Stimulated activated CD4-positive, alpha-beta T cell treated with anti-CD3 and anti-CD28 coated beads, Interleukin-1b, Interleukin-23, amount 100 ng/mL, for 4 hours (primary cell): ENCODE measurements around the gene ST6GALNAC6.
A peak's percentile ranks its signal among the peaks of the same experiment; 100 is the strongest.
"Not testable (repeated sequence)": the region's sequence is repeated elsewhere in the genome, so short reads cannot be mapped to it uniquely, and the experiment has no call there.

Experiments
- DNase-seq, 2 donors: peaks; one replicate each; pipeline ENCODE4 v3.0.0-alpha.2; 2020; ENCODE audit warnings: low read depth in 2 of 2

Gene ST6GALNAC6

DNA sequence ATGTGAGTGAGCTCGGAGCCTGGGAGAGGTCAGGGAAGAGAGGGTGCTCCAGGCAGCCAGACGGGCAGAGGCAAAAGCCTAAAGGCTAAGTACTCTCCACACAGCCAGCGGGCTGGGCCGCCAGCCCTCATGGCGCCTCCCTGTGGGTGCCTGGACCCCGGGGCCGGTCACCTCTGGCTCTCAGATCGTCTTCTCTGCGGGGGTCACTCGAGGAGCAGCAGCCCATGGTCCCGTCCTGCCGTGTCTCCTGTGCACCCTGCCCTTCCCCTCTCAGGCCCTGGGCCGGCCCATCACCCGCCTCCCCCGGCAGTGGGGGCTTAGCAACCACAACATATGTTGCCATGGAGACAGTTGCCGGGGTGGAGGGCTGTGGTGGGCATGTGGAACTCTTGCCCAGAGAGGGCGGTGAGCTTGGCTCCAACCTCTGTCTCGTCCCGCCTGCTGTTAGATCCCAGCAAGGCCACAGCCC lies 26.1 kb downstream of the ST6GALNAC6 start:
- no peak for DNase-seq

DNA sequence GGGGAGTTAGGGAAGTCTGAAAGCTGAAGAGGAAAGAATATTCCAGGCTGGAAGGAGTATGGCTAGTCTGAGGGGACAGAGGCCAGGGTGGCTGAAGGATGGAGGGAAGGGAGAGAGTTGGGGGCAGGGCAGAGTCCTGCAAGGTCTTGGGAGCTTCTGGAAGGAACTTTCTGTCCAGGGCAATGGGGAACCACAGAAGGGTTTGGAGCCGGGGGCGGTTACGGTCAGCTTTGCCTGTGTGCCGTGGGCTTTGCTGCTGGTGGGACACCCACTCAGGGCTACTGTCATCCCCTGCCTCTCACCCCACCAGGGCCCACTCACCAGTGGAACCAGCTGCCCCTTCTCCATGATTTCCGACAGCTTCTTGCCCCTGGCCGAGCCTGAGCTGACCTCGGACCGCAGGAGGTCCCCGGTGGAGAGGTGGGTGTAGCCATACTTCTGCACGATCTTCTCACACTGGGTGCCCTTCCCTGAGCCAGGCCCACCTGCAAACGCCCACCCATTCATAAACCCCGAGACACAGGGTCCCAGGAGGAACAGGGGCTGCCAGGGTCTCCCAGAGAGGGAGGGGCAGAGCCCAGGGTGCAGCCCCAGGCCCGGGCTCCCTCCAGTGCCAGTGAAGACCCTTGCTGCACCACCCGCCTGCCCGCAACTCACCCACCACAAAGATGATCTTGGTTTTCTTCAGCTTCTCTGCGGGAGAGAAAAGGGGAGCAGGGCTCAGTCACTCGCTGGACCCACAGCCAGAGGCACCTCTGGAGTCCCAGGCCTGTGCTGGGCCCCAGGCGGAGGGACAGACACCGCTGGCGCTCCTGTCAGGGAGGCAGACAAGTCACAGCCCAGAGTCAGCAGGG lies 26.8 kb downstream of the ST6GALNAC6 start:
- DNase-seq = no peak

- no peak for DNase-seq
Measured at GRCh38 chr9:127871531-127871930, 27.9 kb downstream of the ST6GALNAC6 start.

GRCh38 chr9:127870887-127871286 lies 28.5 kb downstream of the ST6GALNAC6 start:
- no peak for DNase-seq

- DNase-seq = not testable (repeated sequence)
Measured at GRCh38 chr9:127870153-127870491, 29.3 kb downstream of the ST6GALNAC6 start.

DNA sequence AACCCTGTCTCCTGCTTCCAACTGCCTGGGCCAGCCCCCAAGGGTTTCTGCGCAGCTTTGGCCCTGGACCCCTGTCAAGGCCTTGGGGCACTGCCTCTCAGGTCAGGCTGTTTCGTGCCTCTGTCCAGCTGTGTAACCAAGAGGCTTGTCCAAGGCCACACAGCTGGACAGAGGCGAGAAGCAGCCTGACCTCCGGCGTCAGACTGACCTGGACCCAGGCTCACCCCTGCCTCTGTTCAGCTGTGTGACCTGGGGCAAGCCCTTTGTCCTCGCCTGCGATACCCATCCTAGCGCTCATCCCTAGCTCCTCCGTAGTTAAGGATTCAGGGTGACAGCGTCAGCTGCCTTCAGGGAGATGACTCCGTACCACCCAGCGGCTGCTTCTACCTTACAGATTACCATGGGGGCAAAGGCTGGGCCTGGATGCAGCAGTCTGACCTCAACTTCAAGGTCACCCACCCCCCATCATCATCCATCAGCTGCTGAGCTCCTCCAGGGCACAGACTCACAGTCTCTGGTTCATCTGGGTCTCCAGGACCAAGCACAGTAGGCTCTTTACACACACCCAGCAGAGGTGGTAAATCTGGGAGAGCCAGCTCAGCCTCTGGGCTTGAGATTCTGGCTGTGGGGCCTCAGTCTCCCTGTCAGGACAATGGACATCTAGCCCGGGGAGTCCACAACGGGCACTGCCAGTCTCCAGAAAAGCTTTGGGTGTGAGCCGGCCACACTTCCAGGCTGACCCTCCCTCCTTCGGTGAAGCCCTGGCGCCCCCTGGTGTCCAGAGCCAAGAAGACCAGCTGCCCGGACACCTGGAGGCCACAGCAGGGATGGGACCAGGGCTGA lies 29.9 kb downstream of the ST6GALNAC6 start:
- DNase-seq = peak; percentile 75 to 81

DNA sequence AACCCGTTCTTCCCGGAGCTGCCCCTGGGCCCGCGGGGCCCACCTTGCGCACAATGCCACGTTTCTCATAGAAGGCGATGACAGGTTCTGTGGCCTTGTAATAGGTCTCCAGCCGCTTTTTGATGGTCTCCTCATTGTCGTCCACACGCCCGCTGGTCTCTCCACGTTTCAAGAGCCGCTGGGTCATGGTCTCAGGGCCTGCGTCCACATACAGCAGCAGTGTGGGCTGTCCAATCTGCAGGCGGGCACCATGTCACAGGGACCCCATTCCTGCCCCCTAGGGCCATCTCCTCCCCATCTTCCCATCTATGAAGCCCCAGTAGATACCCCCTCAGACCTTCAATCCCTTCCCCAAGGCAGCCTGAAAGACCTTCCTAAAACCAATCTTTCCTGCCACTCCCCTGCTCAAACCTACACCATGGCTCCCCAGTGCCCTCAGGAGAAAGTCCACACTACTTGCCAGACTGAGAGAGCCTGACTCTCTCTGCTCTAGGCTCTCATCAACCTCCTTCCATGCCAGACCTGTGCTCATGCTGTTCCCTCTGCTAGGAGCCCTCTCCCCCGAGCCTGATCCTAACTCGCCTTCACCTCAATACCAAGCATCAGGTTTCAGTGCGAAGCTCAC lies 31.0 kb downstream of the ST6GALNAC6 start:
- DNase-seq = no peak

DNA sequence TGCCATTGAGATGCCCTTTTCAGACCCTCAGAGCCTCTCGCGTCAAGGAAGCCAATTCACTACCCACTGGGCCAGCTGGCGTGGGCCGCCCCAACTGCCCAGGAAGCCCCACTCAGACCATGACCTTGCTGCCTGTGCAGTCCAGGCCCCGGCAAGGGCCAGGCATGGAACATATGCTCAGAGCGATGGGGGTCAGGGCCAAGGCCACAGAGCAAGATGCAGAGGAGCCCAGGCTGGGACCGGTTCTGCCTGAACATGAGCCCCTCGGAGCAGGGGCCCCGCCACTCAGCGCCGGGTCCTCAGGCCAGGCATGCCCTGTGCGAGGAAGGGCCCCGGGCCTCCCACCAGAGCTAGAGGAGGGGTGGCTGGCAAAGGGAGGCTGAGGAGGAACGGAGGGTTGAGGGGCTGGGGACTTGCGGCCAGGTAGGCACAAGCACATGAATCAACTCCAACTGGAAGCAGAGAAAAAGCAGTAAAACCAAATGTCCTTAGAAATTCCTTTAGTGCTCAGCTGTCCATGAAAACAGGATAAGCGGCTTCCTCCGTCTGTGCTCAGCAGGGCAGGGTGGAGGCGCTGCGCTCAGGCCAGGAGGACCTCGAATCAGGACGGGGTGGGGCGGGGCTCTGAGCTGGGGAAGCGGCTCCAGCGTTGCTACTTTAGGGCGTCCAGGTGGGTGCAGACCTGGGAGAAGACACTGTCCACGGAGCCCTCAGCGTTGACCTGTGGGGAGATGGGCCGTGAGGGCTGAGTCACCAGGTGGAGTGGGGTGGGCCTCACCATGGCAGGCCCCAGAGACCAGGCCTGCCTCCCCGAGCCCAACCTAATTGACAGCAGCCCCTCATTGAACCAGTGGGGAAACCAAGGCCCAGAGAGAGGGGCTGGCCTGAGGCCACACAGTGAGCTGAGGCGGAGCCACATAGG lies 31.8 kb downstream of the ST6GALNAC6 start:
- no peak for DNase-seq

- DNase-seq = no peak
Measured at GRCh38 chr9:127866535-127866934, 32.9 kb downstream of the ST6GALNAC6 start.

DNA sequence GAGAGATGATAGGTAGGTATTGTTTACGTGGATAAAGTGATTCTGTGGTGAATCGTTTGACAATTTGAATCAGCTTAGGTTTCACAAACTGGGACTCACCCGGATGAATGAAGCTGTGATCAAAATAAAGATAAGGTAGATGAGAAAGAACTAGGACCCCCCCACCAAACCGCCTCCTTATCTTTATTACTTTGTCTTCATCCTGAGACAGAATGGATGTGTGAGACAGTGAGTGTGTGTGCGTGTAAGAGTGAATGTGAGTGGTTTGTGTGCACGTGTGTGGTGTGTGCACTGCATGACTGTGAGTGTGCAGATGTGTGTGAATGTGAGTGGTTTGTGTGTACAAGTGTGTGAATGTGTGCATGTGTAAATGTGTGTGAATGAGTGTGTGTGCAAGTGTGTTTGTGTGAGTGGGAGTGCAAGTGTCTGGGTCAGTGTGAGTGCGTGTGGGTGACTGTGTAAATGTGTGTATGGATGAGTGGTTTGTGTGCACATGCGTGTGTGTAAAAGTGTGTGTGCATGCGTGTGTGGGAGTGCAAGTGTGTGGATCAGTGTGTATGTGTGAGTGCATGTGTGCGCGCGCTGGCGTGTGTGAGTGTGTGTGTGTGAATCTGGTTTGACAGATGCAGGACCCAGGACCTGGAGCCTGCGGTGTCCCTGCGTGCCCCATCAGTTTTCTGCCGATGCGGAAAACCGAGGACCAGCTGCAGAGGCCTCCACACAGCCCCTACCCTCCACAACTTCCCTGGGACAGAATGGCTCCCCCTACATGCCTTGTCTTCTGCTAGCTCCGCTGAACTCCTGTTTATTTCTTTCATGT lies 33.5 kb downstream of the ST6GALNAC6 start:
- no peak for DNase-seq

GRCh38 chr9:127863191-127863621 lies 36.2 kb downstream of the ST6GALNAC6 start:
- no peak for DNase-seq

GRCh38 chr9:127862075-127863011 lies 37.1 kb downstream of the ST6GALNAC6 start:
- no peak for DNase-seq

DNA sequence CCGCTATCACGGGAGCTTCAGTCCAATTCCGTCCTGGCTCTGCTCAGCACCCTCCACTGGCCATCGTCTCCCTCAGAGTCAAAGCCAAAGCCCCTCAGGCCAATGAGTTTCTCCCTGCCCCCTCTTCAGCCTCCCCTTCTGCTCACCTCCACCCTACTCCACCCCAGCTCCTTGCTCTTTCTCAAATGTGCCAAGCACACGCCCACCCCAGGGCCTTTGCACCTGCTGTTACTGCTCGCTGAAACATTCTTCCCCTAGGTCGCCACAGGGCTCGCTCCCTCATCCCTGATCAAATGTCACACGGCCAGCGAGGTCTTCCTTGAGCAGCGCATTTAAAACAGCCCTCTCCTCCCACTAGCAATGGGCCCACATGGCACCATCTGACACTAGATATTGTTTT lies 38.6 kb downstream of the ST6GALNAC6 start:
- no peak for DNase-seq

GRCh38 chr9:127860260-127860659 lies 39.1 kb downstream of the ST6GALNAC6 start:
- no peak for DNase-seq

- DNase-seq = no peak
Measured at GRCh38 chr9:127858041-127858512, 41.3 kb downstream of the ST6GALNAC6 start.

DNA sequence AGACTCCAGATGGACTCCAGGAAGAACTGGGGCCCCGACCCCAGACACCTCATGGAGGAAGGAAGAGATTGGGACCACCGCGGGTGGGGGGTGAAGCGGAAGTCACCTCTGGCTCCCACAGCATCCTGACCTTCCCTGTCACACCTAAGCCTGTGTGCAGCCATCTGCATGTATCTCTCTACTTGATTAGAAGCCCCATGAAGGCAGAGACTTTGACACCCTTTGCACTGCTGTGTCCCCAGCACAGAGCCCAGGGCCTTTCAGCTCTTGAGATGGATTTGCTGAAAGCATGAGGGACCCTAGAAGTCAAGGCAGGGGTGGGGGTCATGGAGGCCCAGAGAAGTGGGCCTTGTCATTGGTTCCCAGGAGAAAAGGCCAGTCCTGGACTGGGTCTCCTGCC lies 42.1 kb downstream of the ST6GALNAC6 start:
- DNase-seq = no peak

DNA sequence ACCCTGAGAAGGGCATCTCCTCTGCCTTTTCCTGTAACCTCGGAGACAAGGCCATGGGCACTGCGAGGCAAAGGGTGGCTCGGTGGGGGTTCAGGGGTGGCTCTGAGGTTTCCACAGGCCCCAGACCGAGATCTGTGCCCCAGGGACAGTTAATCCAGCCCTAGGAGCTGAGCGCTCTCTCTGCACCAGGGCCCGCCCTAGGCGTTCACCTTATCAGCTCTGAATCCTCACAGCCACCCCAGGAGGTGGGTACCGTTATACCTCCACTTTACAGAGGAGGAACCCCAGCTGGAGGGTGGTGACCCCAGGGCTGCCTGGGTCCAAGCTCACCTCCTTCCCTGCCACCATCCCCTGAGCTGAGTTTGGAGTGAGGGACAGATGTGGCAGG lies 42.7 kb downstream of the ST6GALNAC6 start:
- DNase-seq = no peak

GRCh38 chr9:127856094-127856728 lies 43.2 kb downstream of the ST6GALNAC6 start:
- no peak for DNase-seq

DNA sequence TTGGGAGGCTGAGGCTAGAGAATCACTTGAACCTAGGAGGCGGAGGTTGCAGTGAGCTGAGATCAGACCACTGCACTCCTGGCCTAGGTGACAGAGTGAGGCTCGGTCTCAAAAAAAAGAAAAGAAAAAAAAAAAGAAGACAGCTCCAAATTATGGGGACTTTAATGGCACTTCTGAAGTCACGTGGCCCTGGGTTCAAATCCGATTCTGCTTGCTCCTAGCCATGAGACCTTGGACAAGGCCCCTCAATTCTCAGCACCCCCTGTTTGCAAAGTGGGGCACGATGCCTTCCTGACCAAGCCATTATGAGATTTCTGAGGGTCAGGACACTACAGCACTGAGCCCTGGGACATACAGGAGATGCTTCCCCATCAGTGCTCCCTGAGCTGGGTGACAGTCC lies 43.9 kb downstream of the ST6GALNAC6 start:
- DNase-seq = no peak
